H7 (cell line): ENCODE data around the gene TRAPPC12. TPM values are rescaled to one million over a fixed set of nuclear protein-coding genes. Genes with fewer than 3 reads are reported as not detected.

Source experiments
- DNase-seq: peaks from one replicate; pipeline ENCODE4 v3.0.0; 2012
- H3K27me3 ChIP-seq: 2 replicates; pipeline ENCODE4 v1.6.0; 2011; ENCODE audit warnings: mild to moderate bottlenecking, low read length; ENCODE audit not compliant: control insufficient read depth, insufficient read depth
- H3K36me3 ChIP-seq: replicated peaks from 2 replicates; pipeline ENCODE4 v1.5.1; 2011; ENCODE audit warnings: low read length; ENCODE audit not compliant: control insufficient read depth, insufficient read depth
- H3K4me3 ChIP-seq: 2 replicates; pipeline ENCODE4 v1.5.1; 2011; ENCODE audit warnings: low read depth, mild to moderate bottlenecking, control low read depth, low read length, moderate library complexity; ENCODE audit not compliant: insufficient read depth
- total RNA-seq: library from RNA; depleted of rRNA; stranded (reverse); fragments of >200 nt; shearing (Covaris generic); gene quantifications from 2 replicates; pipeline ENCODE4 v1.2.3, GENCODE V29; 2014

TRAPPC12 gene
- total RNA-seq, 1 experiment from 2014 or later = 62.2 TPM

GRCh38 chr2:3409627-3410170 is 30.2 kb downstream of the TRAPPC12 start:
- Histone ChIP-seq H3K4me3 (no peak overlapping the region), H3K27me3 (no peaks in the 10 kb centered on the region), H3K36me3 (peaks cover 3% of the 10 kb centered on the region; the same call in 1 of the 2 replicates)
- DNase-seq = no peak

GRCh38 chr2:3411103-3411502 is 31.6 kb downstream of the TRAPPC12 start:
- DNase-seq = no peak
- H3K36me3 ChIP-seq = peaks cover 3% of the 10 kb centered on the region; the same call in 1 of the 2 replicates
- no peaks in the 10 kb centered on the region for H3K27me3 ChIP-seq

GRCh38 chr2:3413697-3414096 is 34.2 kb downstream of the TRAPPC12 start:
- Histone ChIP-seq H3K36me3 (peaks cover 2% of the 10 kb centered on the region), H3K27me3 (no peaks in the 10 kb centered on the region), H3K4me3 (no peak overlapping the region)
- no peak for DNase-seq

More at GRCh38 chr2:3411103-3411502, 31.6 kb downstream of the TRAPPC12 start:
- H3K4me3 ChIP-seq = no peak overlapping the region

GRCh38 chr2:3414133-3414860 is 34.8 kb downstream of the TRAPPC12 start:
- no peak for DNase-seq
- peaks cover 2% of the 10 kb centered on the region for H3K36me3 ChIP-seq
- H3K4me3 ChIP-seq = no peak overlapping the region
- H3K27me3 ChIP-seq = no peaks in the 10 kb centered on the region

GRCh38 chr2:3418766-3419404 is 39.4 kb downstream of the TRAPPC12 start:
- DNase-seq = no peak
- H3K27me3 ChIP-seq = no peaks in the 10 kb centered on the region

GRCh38 chr2:3420076-3420768 is 40.7 kb downstream of the TRAPPC12 start:
- peaks cover 4% of the 10 kb centered on the region for H3K36me3 ChIP-seq
- DNase-seq = no peak
- no peaks in the 10 kb centered on the region for H3K27me3 ChIP-seq
- no peak overlapping the region for H3K4me3 ChIP-seq

More at GRCh38 chr2:3418766-3419404, 39.4 kb downstream of the TRAPPC12 start:
- Histone ChIP-seq H3K36me3 (peaks cover 2% of the 10 kb centered on the region), H3K4me3 (no peak overlapping the region)

- Histone ChIP-seq H3K27me3 (no peaks in the 10 kb centered on the region), H3K36me3 (peaks cover 4% of the 10 kb centered on the region), H3K4me3 (no peak overlapping the region)
- no peak for DNase-seq
Observed at GRCh38 chr2:3420769-3421397, 41.4 kb downstream of the TRAPPC12 start.

GRCh38 chr2:3421580-3421979 is 42.1 kb downstream of the TRAPPC12 start:
- no peak overlapping the region for H3K4me3 ChIP-seq
- no peak for DNase-seq
- no peaks in the 10 kb centered on the region for H3K27me3 ChIP-seq
- H3K36me3 ChIP-seq = peaks cover 9% of the 10 kb centered on the region

GRCh38 chr2:3422161-3422779 is 42.8 kb downstream of the TRAPPC12 start:
- no peak for DNase-seq
- Histone ChIP-seq H3K27me3 (no peaks in the 10 kb centered on the region), H3K36me3 (peaks cover 9% of the 10 kb centered on the region)

GRCh38 chr2:3423492-3424170 is 44.1 kb downstream of the TRAPPC12 start:
- Histone ChIP-seq H3K36me3 (peaks cover 9% of the 10 kb centered on the region), H3K4me3 (no peak overlapping the region), H3K27me3 (no peaks in the 10 kb centered on the region)
- DNase-seq = peak; percentile 92

More at GRCh38 chr2:3422161-3422779, 42.8 kb downstream of the TRAPPC12 start:
- no peak overlapping the region for H3K4me3 ChIP-seq

GRCh38 chr2:3424171-3424795 is 44.8 kb downstream of the TRAPPC12 start:
- Histone ChIP-seq H3K36me3 (peaks cover 9% of the 10 kb centered on the region), H3K4me3 (no peak overlapping the region), H3K27me3 (no peaks in the 10 kb centered on the region)
- no peak for DNase-seq

- peaks cover 9% of the 10 kb centered on the region for H3K36me3 ChIP-seq
- no peak for DNase-seq
- H3K4me3 ChIP-seq = no peak overlapping the region
- H3K27me3 ChIP-seq = no peaks in the 10 kb centered on the region
Observed at GRCh38 chr2:3426615-3427014, 47.1 kb downstream of the TRAPPC12 start.

- Histone ChIP-seq H3K4me3 (no peak overlapping the region), H3K27me3 (no peaks in the 10 kb centered on the region), H3K36me3 (peaks cover 9% of the 10 kb centered on the region)
- DNase-seq = no peak
Observed at GRCh38 chr2:3427272-3427671, 47.8 kb downstream of the TRAPPC12 start.
